Esophagus (tissue), 2 donors: ENCODE data around the gene ROBO4. TPM values are rescaled to one million over a fixed set of nuclear protein-coding genes. Genes with fewer than 3 reads are reported as not detected.
A peak's percentile ranks its signal among the peaks of the same experiment; 100 is the strongest.

Experiments used
- H3K27ac ChIP-seq, 2 donors: one replicate each; pipeline ENCODE4 v1.5.1; 2013; ENCODE audit warnings: low read depth in 2 of 2, mild to moderate bottlenecking in 2 of 2, inconsistent platforms in 1 of 2, low read length in 1 of 2, moderate library complexity in 1 of 2
- H3K27me3 ChIP-seq, 2 donors: one replicate each; pipeline ENCODE4 v1.6.1; 2013; ENCODE audit warnings: low read length in 2 of 2, control low read depth in 1 of 2, mild to moderate bottlenecking in 1 of 2; ENCODE audit not compliant: insufficient read depth in 2 of 2, control insufficient read depth in 1 of 2
- H3K36me3 ChIP-seq, 2 donors: one replicate each; pipeline ENCODE4 v1.6.1; 2013; ENCODE audit warnings: low read length in 1 of 2; ENCODE audit not compliant: control insufficient read depth in 2 of 2, insufficient read depth in 2 of 2
- H3K4me1 ChIP-seq, 2 donors: one replicate each; pipeline ENCODE4 v1.6.1; 2013; ENCODE audit warnings: low read length in 1 of 2; ENCODE audit not compliant: control insufficient read depth in 2 of 2, insufficient read depth in 2 of 2
- H3K4me3 ChIP-seq, 2 donors: one replicate each; pipeline ENCODE4 v1.5.1; 2013; ENCODE audit warnings: low read length in 2 of 2, mild to moderate bottlenecking in 2 of 2, low read depth in 1 of 2, moderate library complexity in 1 of 2
- H3K9me3 ChIP-seq, 2 donors: one replicate each; pipeline ENCODE4 v1.6.1; 2013; ENCODE audit warnings: mild to moderate bottlenecking in 2 of 2, low read depth in 1 of 2, low read length in 1 of 2, moderate library complexity in 1 of 2; ENCODE audit not compliant: control insufficient read depth in 2 of 2, insufficient read depth in 1 of 2
- WGBS, 2 donors: extraction: QIAGEN DNeasy Blood & Tissue Kit; methylation state at CpG; one replicate each; pipeline ENCODE4 v1.1.7; 2013; 5-methylcytosine and 5-hydroxymethylcytosine counted together
- polyA plus RNA-seq, 2 donors: library from polyadenylated mRNA; stranded (reverse); fragments of 200-250 nt; gene quantifications; one replicate each; pipeline ENCODE4 v1.2.3, GENCODE V29; 2013
- donor health status: healthy with polysubstance abuse.
- donor health status: Bipolar disorder and iron deficiency.

Gene ROBO4
- polyA plus RNA-seq, 2 donors, result 3.2 TPM

GRCh38 chr11:124876818-124877630 is 20.6 kb downstream of the ROBO4 start:
- no peaks in the 10 kb centered on the region for H3K9me3 ChIP-seq
- H3K36me3 ChIP-seq, result no peaks in the 10 kb centered on the region
- H3K27ac ChIP-seq, result peak overlapping the region; percentile 85 to 93
- 23 to 26% methylated on average over 30 of the region's 30 CpGs for WGBS, 2 donors
- peak overlapping the region; percentile 50 to 67 for H3K4me3 ChIP-seq
- no peaks in the 10 kb centered on the region for H3K27me3 ChIP-seq
- H3K4me1 ChIP-seq, result peaks cover 0 to 11% of the 10 kb centered on the region in 2 donors

GRCh38 chr11:124875943-124876817 is 21.5 kb downstream of the ROBO4 start:
- Histone ChIP-seq H3K9me3 (no peaks in the 10 kb centered on the region), H3K4me3 (peak overlapping the region; percentile 50 to 67), H3K27me3 (no peaks in the 10 kb centered on the region), H3K4me1 (peaks cover 0 to 11% of the 10 kb centered on the region in 2 donors), H3K27ac (peak overlapping the region; percentile 85 to 93), H3K36me3 (no peaks in the 10 kb centered on the region)
- 1 to 2% methylated on average over 69 of the region's 69 CpGs for WGBS, 2 donors

- H3K9me3 ChIP-seq, result no peaks in the 10 kb centered on the region
- H3K36me3 ChIP-seq, result no peaks in the 10 kb centered on the region
- H3K4me1 ChIP-seq, result peaks cover 0 to 11% of the 10 kb centered on the region in 2 donors
- H3K4me3 ChIP-seq, result no peak overlapping the region
- H3K27me3 ChIP-seq, result no peaks in the 10 kb centered on the region
- no peak overlapping the region for H3K27ac ChIP-seq
- 48 to 61% methylated on average over 3 of the region's 3 CpGs for WGBS, 2 donors
Observed at GRCh38 chr11:124875401-124875800, 22.3 kb downstream of the ROBO4 start.

GRCh38 chr11:124874571-124875255 is 23.0 kb downstream of the ROBO4 start:
- no peaks in the 10 kb centered on the region for H3K36me3 ChIP-seq
- H3K9me3 ChIP-seq, result no peaks in the 10 kb centered on the region
- H3K27ac ChIP-seq, result no peak overlapping the region
- WGBS, 2 donors, result 94% methylated on average over 7 of the region's 7 CpGs
- no peaks in the 10 kb centered on the region for H3K27me3 ChIP-seq
- H3K4me1 ChIP-seq, result peaks cover 0 to 7% of the 10 kb centered on the region in 2 donors
- H3K4me3 ChIP-seq, result no peak overlapping the region

GRCh38 chr11:124873951-124874350 is 23.7 kb downstream of the ROBO4 start:
- no peaks in the 10 kb centered on the region for H3K36me3 ChIP-seq
- H3K9me3 ChIP-seq, result no peaks in the 10 kb centered on the region
- 77 to 85% methylated on average over 8 of the region's 8 CpGs for WGBS, 2 donors
- H3K27ac ChIP-seq, result no peak overlapping the region
- H3K27me3 ChIP-seq, result peaks cover 0 to 4% of the 10 kb centered on the region in 2 donors
- H3K4me1 ChIP-seq, result peaks cover 0 to 7% of the 10 kb centered on the region in 2 donors
- H3K4me3 ChIP-seq, result no peak overlapping the region

- no peaks in the 10 kb centered on the region for H3K36me3 ChIP-seq
- H3K27me3 ChIP-seq, result peaks cover 4 to 10% of the 10 kb centered on the region in 2 donors
- no peak overlapping the region for H3K27ac ChIP-seq
- H3K9me3 ChIP-seq, result no peaks in the 10 kb centered on the region
- WGBS, 2 donors, result 22 to 24% methylated on average over 9 of the region's 9 CpGs
- peaks cover 0 to 9% of the 10 kb centered on the region in 2 donors for H3K4me1 ChIP-seq
- H3K4me3 ChIP-seq, result no peak overlapping the region
Observed at GRCh38 chr11:124872741-124873140, 24.9 kb downstream of the ROBO4 start.

- 48 to 55% methylated on average over 8 of the region's 8 CpGs for WGBS, 2 donors
- H3K27me3 ChIP-seq, result peaks cover 4 to 10% of the 10 kb centered on the region in 2 donors
- no peak overlapping the region for H3K4me3 ChIP-seq
- H3K4me1 ChIP-seq, result peaks cover 0 to 9% of the 10 kb centered on the region in 2 donors
- H3K36me3 ChIP-seq, result no peaks in the 10 kb centered on the region
- no peak overlapping the region for H3K27ac ChIP-seq
- no peaks in the 10 kb centered on the region for H3K9me3 ChIP-seq
Observed at GRCh38 chr11:124872280-124872679, 25.4 kb downstream of the ROBO4 start.

- H3K9me3 ChIP-seq, result peaks cover 0 to 6% of the 10 kb centered on the region in 2 donors
- H3K27me3 ChIP-seq, result peaks cover 5 to 22% of the 10 kb centered on the region in 2 donors
- no peak overlapping the region for H3K4me3 ChIP-seq
- no peak overlapping the region for H3K27ac ChIP-seq
- WGBS, 2 donors, result 54 to 58% methylated on average over 7 of the region's 7 CpGs
- no peaks in the 10 kb centered on the region for H3K36me3 ChIP-seq
- H3K4me1 ChIP-seq, result peaks cover 4% of the 10 kb centered on the region in 2 donors
Observed at GRCh38 chr11:124870430-124870829, 27.2 kb downstream of the ROBO4 start.

GRCh38 chr11:124869856-124870387 is 27.7 kb downstream of the ROBO4 start:
- H3K27ac ChIP-seq, result no peak overlapping the region
- WGBS, 2 donors, result 58 to 59% methylated on average over 14 of the region's 14 CpGs

More at GRCh38 chr11:124869856-124870387, 27.7 kb downstream of the ROBO4 start:
- Histone ChIP-seq H3K4me3 (no peak overlapping the region), H3K27me3 (peaks cover 10 to 27% of the 10 kb centered on the region in 2 donors), H3K9me3 (peaks cover 0 to 6% of the 10 kb centered on the region in 2 donors), H3K36me3 (no peaks in the 10 kb centered on the region), H3K4me1 (peaks cover 4 to 6% of the 10 kb centered on the region in 2 donors)
